HG03460 (cell line): Measurements from ENCODE around the gene DAAM2.

ENCODE experiments used
- ATAC-seq: cut with Tn5 transposase; IDR thresholded peaks from one replicate; pipeline ENCODE4 v1.9.1; 2021; ENCODE audit not compliant: unreplicated experiment

Gene DAAM2

GRCh38 chr6:39904946-39905639, 112.9 kb downstream of the DAAM2 start:
- no peak for ATAC-seq

- ATAC-seq, result no peak
Measured at GRCh38 chr6:39905640-39905975, 113.4 kb downstream of the DAAM2 start.

- ATAC-seq, result no peak
Measured at GRCh38 chr6:39906318-39906761, 114.2 kb downstream of the DAAM2 start.

GRCh38 chr6:39907871-39908575, 115.8 kb downstream of the DAAM2 start:
- ATAC-seq, result no peak

GRCh38 chr6:39908838-39909583, 116.8 kb downstream of the DAAM2 start:
- no peak for ATAC-seq

GRCh38 chr6:39909701-39910100, 117.5 kb downstream of the DAAM2 start:
- no peak for ATAC-seq

GRCh38 chr6:39910164-39910563, 118.0 kb downstream of the DAAM2 start:
- ATAC-seq, result no peak

GRCh38 chr6:39910744-39911143, 118.6 kb downstream of the DAAM2 start:
- ATAC-seq, result no peak

- no peak for ATAC-seq
Measured at GRCh38 chr6:39911513-39912125, 119.4 kb downstream of the DAAM2 start.

- no peak for ATAC-seq
Measured at GRCh38 chr6:39912446-39912845, 120.3 kb downstream of the DAAM2 start.

- ATAC-seq, result no peak
Measured at GRCh38 chr6:39913391-39913916, 121.3 kb downstream of the DAAM2 start.

- no peak for ATAC-seq
Measured at GRCh38 chr6:39914239-39914638, 122.1 kb downstream of the DAAM2 start.

GRCh38 chr6:39915866-39916265, 123.7 kb downstream of the DAAM2 start:
- ATAC-seq, result no peak

- ATAC-seq, result no peak
Measured at GRCh38 chr6:39917329-39917728, 125.2 kb downstream of the DAAM2 start.

GRCh38 chr6:39917981-39918380, 125.8 kb downstream of the DAAM2 start:
- ATAC-seq, result no peak

- ATAC-seq, result no peak
Measured at GRCh38 chr6:39918831-39919230, 126.7 kb downstream of the DAAM2 start.

- ATAC-seq, result no peak
Measured at GRCh38 chr6:39920157-39920556, 128.0 kb downstream of the DAAM2 start.

GRCh38 chr6:39922821-39923220, 130.6 kb downstream of the DAAM2 start:
- no peak for ATAC-seq

- ATAC-seq, result no peak
Measured at GRCh38 chr6:39923394-39923793, 131.2 kb downstream of the DAAM2 start.

GRCh38 chr6:39923861-39924260, 131.7 kb downstream of the DAAM2 start:
- no peak for ATAC-seq

GRCh38 chr6:39924283-39924682, 132.1 kb downstream of the DAAM2 start:
- ATAC-seq, result no peak
